Measurements from ENCODE around the gene SLC17A7. TPM values are rescaled to one million over a fixed set of nuclear protein-coding genes. Genes with fewer than 3 reads are reported as not detected.

Gene SLC17A7
- total and polyA plus RNA-seq, 9 of the 15 experiments (the other 6 are each of a cell fraction or from before 2014, with no cell fraction given), result 1.1 to 15.7 (median 2.4) TPM

DNA sequence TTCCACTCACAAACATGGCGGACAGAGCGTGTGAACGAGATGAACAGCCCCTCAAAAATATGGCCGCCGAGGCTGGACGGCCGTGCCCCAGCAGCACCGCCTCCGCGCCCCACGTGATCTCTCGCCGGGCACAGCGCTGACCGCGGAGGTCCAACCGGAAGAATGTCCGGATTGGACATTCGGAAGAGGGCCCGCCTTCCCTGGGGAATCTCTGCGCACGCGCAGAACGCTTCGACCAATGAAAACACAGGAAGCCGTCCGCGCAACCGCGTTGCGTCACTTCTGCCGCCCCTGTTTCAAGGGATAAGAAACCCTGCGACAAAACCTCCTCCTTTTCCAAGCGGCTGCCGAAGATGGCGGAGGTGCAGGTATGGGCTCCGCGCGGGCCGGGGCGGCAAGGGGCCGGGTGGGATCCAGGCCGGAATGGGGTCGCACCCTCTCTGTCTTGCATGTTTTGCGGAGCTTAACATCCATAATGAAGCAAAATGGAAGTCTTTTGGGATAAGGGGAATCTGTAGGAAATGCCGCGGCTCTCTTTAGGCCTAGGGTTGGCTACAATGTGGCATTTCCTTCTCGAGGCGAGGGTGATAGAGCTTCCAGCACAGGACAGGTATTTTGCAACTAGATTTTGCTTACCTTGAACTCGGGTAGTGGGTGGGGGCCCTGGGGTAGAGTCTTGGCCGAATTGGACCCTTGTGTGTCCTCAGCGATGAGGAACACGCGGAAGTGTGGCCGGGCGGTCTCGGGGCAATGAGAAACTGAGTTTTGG, 46.1 kb upstream of the SLC17A7 start, which contains the start of gene RPL13A (continued):
- peak; percentile 99 for TF ChIP-seq KDM5B (IDR thresholded peaks at IDR 0.05; ENCODE audit: insufficient replicate concordance, low read depth, low read length)
- TF ChIP-seq TCF7L2 (IDR thresholded peaks at IDR 0.05; ENCODE audit: low read depth, low read length), result no peak
- no peak for TF ChIP-seq CHD4 (IDR thresholded peaks at IDR 0.05; ENCODE audit: insufficient read depth, insufficient replicate concordance, low read depth, low read length, poor library complexity, severe bottlenecking)
- TF ChIP-seq TEAD4 (IDR thresholded peaks at IDR 0.05; ENCODE audit: low read length), result peak; percentile 37; the same call in 1 of the 2 replicates
- no peak for TF ChIP-seq TEAD4 (CRISPR knock-in tag; IDR thresholded peaks at IDR 0.05; ENCODE audit: borderline replicate concordance)
- peak; percentile 33; the same call in 1 of the 2 replicates for TF ChIP-seq SOX6 (IDR thresholded peaks at IDR 0.05)
- no peak for TF ChIP-seq HDAC8 (tag; IDR thresholded peaks at IDR 0.05)
- TF ChIP-seq, protein P1, sequence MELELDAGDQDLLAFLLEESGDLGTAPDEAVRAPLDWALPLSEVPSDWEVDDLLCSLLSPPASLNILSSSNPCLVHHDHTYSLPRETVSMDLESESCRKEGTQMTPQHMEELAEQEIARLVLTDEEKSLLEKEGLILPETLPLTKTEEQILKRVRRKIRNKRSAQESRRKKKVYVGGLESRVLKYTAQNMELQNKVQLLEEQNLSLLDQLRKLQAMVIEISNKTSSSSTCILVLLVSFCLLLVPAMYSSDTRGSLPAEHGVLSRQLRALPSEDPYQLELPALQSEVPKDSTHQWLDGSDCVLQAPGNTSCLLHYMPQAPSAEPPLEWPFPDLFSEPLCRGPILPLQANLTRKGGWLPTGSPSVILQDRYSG (tag; conservative IDR thresholded peaks at IDR 0.05; ENCODE audit: low read depth), result 0 out of 2 replicates have a peak, but pooled peaks have one; percentile 38
- TF ChIP-seq, protein P2, sequence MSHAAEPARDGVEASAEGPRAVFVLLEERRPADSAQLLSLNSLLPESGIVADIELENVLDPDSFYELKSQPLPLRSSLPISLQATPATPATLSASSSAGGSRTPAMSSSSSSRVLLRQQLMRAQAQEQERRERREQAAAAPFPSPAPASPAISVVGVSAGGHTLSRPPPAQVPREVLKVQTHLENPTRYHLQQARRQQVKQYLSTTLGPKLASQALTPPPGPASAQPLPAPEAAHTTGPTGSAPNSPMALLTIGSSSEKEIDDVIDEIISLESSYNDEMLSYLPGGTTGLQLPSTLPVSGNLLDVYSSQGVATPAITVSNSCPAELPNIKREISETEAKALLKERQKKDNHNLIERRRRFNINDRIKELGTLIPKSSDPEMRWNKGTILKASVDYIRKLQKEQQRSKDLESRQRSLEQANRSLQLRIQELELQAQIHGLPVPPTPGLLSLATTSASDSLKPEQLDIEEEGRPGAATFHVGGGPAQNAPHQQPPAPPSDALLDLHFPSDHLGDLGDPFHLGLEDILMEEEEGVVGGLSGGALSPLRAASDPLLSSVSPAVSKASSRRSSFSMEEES (CRISPR knock-in tag; IDR thresholded peaks at IDR 0.05), result peak; percentile 97
- peak; percentile 97 for TF ChIP-seq ATF7 (IDR thresholded peaks at IDR 0.05)
- TF ChIP-seq BRD9 (IDR thresholded peaks at IDR 0.05; ENCODE audit: low read depth, partially characterized antibody), result peak; percentile 14
- TF ChIP-seq ELF4 (CRISPR knock-in tag; IDR thresholded peaks at IDR 0.05), result no peak
- TF ChIP-seq ZNF121 (CRISPR knock-in tag; conservative IDR thresholded peaks at IDR 0.05), result no peak
- no peak for TF ChIP-seq EWSR1 (IDR thresholded peaks at IDR 0.05; ENCODE audit: borderline replicate concordance, low read depth, partially characterized antibody)
- no peak for TF ChIP-seq ETV5 (CRISPR knock-in tag; IDR thresholded peaks at IDR 0.05; ENCODE audit: low read depth)
- peak; percentile 73 for TF ChIP-seq CHD2 (IDR thresholded peaks at IDR 0.05; ENCODE audit: low read depth, low read length)
- TF ChIP-seq TAF7 (tag; IDR thresholded peaks at IDR 0.05), result peak; percentile 98
- TF ChIP-seq ZNF589 (CRISPR knock-in tag; IDR thresholded peaks at IDR 0.05; ENCODE audit: low read depth), result peak; percentile 83; the same call in 1 of the 2 replicates
- no peak for TF ChIP-seq ELF2 (CRISPR knock-in tag; IDR thresholded peaks at IDR 0.05)
- TF ChIP-seq POLR2AphosphoS5 (IDR thresholded peaks at IDR 0.05; ENCODE audit: control insufficient read depth, insufficient read depth, low read depth, low read length), result peak; percentile 100
- TF ChIP-seq ZNF717 (CRISPR knock-in tag; IDR thresholded peaks at IDR 0.05), result no peak
- TF ChIP-seq THRAP3 (IDR thresholded peaks at IDR 0.05; ENCODE audit: borderline replicate concordance), result no peak
- no peak for TF ChIP-seq CC2D1A (IDR thresholded peaks at IDR 0.05)
- TF ChIP-seq SMAD3 (CRISPR knock-in tag; conservative IDR thresholded peaks at IDR 0.05), result no peak
- TF ChIP-seq MCM7 (IDR thresholded peaks at IDR 0.05), result no peak
- peak; percentile 75 for TF ChIP-seq SP2 (IDR thresholded peaks at IDR 0.05; ENCODE audit: extremely low read depth, low read depth, low read length, poor library complexity, severe bottlenecking)
- TF ChIP-seq TBP (optimal IDR thresholded peaks at IDR 0.05; ENCODE audit: low read depth, low read length), result no peak
- no peak for TF ChIP-seq ESRRB (CRISPR knock-in tag; IDR thresholded peaks at IDR 0.05; ENCODE audit: borderline replicate concordance)
- no peak for TF ChIP-seq JUNB (CRISPR knock-in tag; conservative IDR thresholded peaks at IDR 0.05)
